ENCODE data around the gene MIS12. TPM values are rescaled to one million over a fixed set of nuclear protein-coding genes. Genes with fewer than 3 reads are reported as not detected.

MIS12 gene
- total and polyA plus RNA-seq, 9 of the 15 experiments (the other 6 are each of a cell fraction or from before 2014, with no cell fraction given), result 13.5 to 31.9 (median 25.5) TPM

DNA sequence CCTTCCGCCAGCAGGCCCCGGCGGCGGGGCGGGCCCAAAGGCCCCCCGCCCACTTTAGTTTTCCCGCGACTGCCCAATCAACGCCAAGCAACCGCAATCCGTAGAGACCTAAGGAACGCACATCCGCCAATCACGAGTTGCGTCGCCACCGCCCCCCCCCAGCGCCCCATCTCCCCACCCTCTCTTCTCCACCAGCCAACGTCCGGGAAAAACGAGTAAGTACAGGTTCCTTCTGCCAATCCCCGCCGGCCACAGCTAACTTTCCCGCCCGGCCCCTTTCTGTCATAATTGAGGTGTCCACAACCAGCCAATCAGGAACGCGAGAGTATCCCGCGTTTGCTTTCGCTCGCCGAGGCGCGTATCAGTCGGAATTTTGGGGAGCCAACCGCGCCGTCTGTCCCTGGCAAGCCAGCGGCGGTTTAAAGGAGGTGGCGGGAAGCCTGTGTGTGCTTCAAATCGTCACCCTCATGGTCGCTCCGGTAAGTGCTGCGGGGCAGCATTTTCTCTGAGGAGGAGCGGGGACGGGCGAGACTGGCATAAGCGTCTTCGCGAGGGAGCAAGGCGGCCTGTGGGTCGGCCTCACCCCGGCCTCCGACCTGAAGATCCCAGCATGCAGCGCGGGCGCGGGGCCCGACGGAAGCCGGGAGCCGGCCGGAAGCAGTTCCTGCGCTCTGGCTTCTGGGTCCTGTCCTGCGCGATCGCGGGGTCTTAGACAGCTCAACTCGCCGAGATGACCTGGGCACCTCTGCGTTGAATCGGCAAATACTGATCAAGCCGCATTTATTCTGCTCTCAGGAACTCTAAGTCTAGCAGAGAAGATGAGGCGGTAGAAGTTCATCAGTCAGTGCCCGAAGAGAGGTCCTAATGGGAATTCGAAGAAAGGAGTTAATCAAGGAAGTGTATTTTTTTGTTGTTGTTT, at the start of gene MIS12 (continued):
- TF ChIP-seq, protein P1, sequence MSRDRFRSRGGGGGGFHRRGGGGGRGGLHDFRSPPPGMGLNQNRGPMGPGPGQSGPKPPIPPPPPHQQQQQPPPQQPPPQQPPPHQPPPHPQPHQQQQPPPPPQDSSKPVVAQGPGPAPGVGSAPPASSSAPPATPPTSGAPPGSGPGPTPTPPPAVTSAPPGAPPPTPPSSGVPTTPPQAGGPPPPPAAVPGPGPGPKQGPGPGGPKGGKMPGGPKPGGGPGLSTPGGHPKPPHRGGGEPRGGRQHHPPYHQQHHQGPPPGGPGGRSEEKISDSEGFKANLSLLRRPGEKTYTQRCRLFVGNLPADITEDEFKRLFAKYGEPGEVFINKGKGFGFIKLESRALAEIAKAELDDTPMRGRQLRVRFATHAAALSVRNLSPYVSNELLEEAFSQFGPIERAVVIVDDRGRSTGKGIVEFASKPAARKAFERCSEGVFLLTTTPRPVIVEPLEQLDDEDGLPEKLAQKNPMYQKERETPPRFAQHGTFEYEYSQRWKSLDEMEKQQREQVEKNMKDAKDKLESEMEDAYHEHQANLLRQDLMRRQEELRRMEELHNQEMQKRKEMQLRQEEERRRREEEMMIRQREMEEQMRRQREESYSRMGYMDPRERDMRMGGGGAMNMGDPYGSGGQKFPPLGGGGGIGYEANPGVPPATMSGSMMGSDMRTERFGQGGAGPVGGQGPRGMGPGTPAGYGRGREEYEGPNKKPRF (IDR thresholded peaks at IDR 0.05; ENCODE audit: low read depth, low read length), result no peak
- TF ChIP-seq E2F8 (IDR thresholded peaks at IDR 0.05; ENCODE audit: low read depth, partially characterized antibody) (peak; percentile 84), NBN (IDR thresholded peaks at IDR 0.05; ENCODE audit: low read depth) (peak; percentile 51; the same call in 1 of the 2 replicates), HMGN3 (IDR thresholded peaks at IDR 0.05; ENCODE audit: borderline replicate concordance, extremely low read depth, insufficient read length, low read depth, low read length) (peak; percentile 66), NR4A1 (CRISPR knock-in tag; IDR thresholded peaks at IDR 0.05) (no peak), NR4A1 (tag; IDR thresholded peaks at IDR 0.05) (0 out of 2 replicates have a peak, but pooled peaks have one; percentile 43), ZNF143 (CRISPR knock-in tag; IDR thresholded peaks at IDR 0.05) (peak; percentile 79), MAFG (tag; conservative IDR thresholded peaks at IDR 0.05) (no peak), POLR3A (IDR thresholded peaks at IDR 0.05; ENCODE audit: borderline replicate concordance, extremely low read depth, insufficient read depth, insufficient read length) (no peak), ZNF23 (CRISPR knock-in tag; IDR thresholded peaks at IDR 0.05) (no peak), ARNT (IDR thresholded peaks at IDR 0.05) (peak in 1 of 2 experiments; percentile 55; a peak in 1 of 4 replicates), AFF4 (CRISPR knock-in tag; IDR thresholded peaks at IDR 0.05) (peak; percentile 87), JUND (IDR thresholded peaks at IDR 0.05; ENCODE audit: borderline replicate concordance, low read depth, low read length) (peak; percentile 17; the same call in 1 of the 2 replicates), JUND (tag; IDR thresholded peaks at IDR 0.05; ENCODE audit: borderline replicate concordance, low read depth, low read length) (no peak), CTBP1 (IDR thresholded peaks at IDR 0.05; ENCODE audit: borderline replicate concordance) (0 out of 2 replicates have a peak, but pooled peaks have one; percentile 35)
- TF ChIP-seq, protein P2, sequence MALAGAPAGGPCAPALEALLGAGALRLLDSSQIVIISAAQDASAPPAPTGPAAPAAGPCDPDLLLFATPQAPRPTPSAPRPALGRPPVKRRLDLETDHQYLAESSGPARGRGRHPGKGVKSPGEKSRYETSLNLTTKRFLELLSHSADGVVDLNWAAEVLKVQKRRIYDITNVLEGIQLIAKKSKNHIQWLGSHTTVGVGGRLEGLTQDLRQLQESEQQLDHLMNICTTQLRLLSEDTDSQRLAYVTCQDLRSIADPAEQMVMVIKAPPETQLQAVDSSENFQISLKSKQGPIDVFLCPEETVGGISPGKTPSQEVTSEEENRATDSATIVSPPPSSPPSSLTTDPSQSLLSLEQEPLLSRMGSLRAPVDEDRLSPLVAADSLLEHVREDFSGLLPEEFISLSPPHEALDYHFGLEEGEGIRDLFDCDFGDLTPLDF (CRISPR knock-in tag; IDR thresholded peaks at IDR 0.05), result peak; percentile 87

All from K562 (cell line).